ENCODE results near the gene ARSK.

Gene ARSK, protein sequence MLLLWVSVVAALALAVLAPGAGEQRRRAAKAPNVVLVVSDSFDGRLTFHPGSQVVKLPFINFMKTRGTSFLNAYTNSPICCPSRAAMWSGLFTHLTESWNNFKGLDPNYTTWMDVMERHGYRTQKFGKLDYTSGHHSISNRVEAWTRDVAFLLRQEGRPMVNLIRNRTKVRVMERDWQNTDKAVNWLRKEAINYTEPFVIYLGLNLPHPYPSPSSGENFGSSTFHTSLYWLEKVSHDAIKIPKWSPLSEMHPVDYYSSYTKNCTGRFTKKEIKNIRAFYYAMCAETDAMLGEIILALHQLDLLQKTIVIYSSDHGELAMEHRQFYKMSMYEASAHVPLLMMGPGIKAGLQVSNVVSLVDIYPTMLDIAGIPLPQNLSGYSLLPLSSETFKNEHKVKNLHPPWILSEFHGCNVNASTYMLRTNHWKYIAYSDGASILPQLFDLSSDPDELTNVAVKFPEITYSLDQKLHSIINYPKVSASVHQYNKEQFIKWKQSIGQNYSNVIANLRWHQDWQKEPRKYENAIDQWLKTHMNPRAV

DNA sequence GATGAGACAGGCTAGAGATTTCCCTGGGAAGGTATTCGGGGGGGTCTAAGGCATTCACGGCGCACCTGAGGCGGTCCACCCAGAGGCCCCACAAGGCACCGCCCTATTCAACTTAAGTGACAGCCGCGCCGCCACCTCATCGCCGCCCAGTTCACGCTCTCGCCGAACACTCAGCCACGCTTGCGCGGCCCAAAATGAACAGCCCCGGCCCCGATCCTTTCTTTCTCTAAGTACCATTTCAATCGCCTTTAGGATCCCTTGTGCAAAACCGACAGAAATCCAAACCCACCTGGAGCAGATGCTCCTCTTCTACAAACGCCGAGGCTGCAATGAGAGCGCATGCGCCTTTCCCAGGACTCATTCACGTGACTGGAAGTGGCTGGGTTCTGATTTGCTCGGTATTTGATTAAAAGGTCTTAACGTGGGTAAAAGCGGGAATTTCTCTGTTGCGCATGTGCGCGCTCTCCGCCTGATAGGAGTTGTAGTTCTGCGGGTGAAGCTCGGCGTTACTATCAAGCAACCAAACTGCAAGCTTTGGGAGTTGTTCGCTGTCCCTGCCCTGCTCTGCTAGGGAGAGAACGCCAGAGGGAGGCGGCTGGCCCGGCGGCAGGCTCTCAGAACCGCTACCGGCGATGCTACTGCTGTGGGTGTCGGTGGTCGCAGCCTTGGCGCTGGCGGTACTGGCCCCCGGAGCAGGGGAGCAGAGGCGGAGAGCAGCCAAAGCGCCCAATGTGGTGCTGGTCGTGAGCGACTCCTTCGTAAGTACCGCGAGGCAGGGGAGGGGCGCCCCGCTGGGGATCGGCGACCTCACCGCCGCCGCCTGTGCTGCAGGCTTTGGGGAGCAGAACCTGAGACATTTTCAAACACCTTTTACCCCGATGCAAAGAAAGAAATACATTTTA is at the start of gene ARSK, which contains the start of gene SKIC3:
Gene ARSK, plus strand, starts transcription at position 455 of the 902 bp plus-strand sequence. Its CDS starts 178 bp downstream, at position 633.
Gene SKIC3, minus strand, starts transcription at position 331 of the 902 bp plus-strand sequence. CDS start 7,827 bp downstream, outside the sequence.
- DNase-seq: peak; percentile 46

DNA sequence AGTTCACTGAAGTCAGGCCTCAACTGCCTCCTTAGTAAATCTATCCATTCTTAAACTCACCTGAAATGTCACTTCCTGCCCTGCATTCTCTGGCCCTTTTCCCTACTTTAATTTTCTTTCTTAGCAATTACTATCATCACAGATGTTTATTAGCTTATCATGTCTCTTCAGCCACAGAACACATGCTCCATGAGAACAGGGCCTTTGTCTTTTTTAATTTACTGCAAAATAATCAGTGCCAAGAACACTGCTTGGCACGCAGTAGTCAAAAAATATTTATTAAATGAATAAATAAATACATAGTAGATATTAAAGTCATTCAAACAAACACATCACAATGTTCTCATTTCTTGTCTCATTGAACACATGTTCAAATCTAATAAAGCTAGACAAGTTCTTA is 46.4 kb upstream of the ARSK start:
- DNase-seq: no peak

DNA sequence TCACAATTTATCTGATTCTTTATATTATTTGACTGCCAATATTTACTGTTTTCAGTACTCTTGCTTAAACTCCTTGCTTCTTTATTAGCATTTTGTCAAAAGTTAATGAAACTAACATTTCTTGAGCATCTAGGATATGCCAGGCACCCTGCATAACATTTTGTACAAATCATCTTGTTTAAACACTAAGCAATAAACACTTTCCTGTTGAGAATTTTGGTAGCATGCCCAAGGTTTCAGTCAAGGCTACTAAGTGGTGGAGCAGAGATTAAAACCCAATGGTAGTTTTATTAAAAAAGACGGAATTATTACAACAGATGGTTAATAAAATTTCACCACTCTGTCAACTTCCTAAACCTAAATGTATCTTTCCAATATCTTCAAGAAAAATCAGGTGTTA is 43.3 kb upstream of the ARSK start:
- DNase-seq: no peak

DNA sequence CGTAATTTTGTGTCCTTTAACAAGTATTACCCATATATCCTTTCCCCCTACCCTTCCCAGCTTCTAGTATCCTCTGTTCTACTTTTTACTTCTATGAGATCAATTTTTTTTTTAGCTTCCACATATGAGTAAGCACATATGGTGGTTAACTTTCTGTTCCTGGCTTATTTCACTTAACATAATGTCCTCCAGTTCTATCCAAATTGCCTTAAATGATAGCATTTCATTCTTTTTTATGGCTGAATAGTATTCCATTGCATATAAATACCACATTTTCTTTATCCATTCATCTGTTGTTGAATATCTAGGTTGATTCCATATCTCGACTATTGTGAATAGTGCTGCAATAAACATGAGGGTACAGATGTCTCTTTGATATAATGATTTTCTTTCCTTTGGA is 36.5 kb upstream of the ARSK start:
- no peak for DNase-seq

DNA sequence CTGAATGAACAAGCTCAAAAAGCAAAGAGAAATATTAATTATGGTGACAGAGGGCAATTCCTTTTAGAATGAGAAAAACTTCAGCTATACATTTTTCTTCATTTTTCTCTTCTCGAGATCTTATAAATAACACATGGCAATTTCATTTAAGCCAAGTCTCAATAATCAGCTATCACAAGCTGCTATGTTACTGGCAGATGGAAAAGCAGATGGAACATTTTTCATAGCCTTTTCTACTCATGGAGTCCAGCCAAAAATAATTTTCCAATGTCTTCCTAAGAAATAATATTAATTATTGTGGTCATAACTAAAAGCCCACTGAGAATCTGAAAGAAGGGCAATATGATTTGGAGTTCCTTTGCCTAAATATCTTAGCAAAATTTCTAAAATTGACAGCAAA is 35.8 kb upstream of the ARSK start:
- DNase-seq: no peak

DNA sequence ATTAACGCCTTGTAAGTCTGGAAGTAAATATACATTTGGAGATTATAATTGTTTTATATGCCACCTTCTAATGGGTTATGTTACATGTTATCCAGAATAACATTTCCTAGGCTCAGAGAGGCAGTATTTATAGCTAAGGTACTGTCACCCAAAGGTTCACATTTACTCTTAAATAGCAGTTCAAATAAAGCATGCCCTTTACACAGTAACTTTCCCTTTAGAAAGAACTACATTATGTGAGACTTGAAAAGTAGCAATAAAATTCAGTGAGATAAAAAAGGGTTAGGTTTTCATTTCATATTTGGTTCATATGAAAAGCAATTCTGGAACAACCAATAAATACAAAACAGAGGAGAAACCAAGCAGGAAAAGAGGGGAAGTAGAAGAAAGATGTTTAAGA is 35.2 kb upstream of the ARSK start:
- DNase-seq: no peak

DNA sequence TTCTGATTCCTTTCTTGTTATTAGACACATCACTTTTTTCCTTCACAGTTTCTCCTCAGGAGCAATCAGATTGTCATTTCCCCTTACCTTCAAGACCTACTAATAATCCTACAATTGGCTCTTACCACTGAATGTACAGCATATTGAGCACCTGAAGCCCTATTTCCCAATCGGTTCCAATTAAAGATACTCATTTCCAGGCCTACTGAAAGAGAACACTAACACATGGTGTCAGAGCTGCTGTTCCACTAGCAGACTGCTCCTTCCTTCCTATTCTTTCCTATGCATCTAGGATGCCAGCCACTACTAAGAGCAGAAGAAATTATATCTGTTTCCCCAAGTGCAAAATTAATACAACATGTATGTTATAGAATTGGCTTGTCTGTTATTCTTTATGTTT is 34.7 kb upstream of the ARSK start:
- no peak for DNase-seq

DNA sequence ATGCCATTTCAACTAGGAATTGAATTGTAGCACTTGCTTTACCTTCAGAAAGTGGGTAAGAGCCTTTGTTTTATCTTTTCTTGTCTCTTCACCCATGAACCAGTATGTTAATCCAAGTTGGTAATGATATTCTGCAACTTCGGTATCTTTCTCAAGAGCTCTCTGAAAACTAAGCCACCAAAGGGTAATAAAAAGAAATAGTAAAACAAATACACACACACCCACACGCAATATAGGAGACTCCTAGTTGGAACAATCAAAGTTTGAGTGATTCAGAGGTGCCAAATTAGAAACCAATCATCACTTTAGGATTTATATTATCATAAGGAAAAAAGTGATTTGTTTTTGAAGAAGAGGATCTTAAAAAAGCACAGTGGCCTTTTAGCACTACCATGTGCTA is 30.5 kb upstream of the ARSK start:
- no peak for DNase-seq

DNA sequence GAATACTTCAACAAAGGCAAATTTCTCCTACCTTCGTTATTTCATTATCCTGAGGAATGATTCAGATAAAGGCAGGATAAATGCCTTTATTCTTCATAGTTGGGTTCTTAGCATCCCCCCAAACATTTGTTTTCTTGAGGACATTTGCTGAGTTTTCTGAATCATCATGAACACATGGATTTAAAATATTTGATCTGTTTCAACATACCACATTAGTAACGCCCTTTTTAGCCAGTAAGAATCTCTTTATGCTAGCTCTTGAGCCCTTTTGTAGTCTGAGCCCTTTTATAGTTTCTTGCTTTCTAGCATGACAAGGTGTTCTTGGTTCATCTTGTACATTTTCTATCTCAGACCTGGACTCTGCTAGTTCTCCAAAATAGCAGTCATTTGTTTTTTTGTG is 28.0 kb upstream of the ARSK start:
- no peak for DNase-seq

DNA sequence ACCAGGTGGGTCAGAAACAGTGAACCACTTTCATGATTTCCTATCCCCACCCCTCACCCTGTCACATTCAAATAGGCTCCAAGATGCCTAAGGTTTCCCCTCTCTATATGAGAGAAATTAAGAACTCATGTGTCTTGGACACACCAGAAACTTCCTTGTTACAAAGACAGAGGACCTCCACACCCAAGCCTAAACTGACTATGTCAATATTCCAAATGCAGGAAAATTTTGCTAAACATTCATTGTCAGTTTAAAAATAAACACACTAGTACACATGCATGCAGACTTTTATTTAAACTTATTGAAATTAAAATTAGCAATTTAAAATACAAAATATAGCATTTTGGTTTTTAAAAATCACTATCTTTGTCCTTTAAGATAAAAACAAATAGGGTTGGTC is 26.3 kb upstream of the ARSK start:
- DNase-seq: no peak

DNA sequence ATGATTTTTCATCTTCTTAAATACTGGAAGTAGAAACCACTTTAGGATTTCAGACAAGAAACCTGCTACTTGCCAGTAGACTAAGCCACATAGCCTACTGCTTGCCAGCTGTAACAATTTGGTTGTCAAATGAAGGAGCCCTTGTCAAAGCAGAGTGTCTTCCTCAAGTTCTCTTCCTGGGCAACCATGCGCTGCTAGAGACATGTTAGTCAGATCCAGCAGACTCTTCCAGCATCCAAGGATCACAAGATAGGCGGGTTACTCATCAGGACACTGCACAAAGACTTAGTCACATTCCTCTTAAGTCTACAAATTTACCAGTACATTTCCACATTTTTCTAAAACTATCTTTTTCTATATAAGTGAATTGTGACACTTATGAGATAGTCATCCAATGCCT is 24.5 kb upstream of the ARSK start:
- no peak for DNase-seq

DNA sequence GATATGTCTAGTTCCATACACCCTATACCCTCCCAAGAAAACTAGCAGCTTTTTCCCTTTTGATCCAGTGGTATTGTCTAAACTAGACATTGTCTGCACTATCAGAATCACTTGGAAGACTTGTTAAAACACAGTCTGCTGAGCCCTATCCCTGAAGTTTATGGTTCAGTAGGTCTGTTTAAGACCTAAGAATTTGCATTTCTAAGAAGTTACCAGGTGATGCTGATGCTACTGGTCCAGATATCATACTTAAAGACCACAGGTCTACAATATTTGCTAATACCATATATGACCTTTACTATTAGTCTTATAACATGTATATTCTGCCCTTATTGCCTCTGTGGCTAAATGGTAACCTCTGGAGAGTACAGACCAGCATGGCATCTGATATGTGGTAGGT is 23.4 kb upstream of the ARSK start:
- DNase-seq: no peak

DNA sequence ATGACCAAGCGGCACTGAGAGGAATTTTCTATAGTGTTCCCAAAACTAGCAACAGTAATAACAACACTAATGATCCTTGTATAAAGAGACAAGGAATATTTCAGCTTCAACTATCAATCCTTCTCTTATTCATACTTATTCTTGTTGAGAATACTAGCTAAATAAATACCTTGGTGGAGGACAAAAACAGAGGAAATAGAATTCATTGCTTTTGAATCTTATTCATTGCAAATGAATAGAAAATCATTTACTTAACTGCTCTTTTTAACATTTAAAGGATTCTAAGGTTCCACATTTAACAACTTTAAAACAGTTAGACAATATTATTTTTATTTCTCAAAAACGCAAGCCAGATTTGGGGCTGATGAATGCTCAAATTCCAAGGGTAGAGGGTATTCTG is 22.5 kb upstream of the ARSK start:
- DNase-seq: no peak

DNA sequence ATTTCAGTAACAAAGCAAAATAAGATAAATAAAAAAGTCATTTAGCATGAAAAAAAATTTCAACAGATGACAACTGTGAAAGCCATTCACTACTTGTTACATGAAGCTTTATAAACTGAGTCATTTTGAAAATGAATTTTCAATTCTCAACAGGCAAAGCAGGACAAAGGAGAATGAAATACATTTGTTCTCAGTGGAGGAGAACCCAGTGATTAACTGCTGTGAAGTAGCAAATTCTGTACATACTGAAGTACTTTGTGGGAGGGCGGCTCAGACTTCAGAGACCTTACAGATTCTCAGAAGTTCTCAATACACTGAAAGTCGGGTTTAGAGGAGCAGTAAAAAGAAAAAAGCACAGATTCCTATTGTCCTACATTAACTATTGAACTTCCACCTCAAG is 21.8 kb upstream of the ARSK start:
- DNase-seq: no peak

DNA sequence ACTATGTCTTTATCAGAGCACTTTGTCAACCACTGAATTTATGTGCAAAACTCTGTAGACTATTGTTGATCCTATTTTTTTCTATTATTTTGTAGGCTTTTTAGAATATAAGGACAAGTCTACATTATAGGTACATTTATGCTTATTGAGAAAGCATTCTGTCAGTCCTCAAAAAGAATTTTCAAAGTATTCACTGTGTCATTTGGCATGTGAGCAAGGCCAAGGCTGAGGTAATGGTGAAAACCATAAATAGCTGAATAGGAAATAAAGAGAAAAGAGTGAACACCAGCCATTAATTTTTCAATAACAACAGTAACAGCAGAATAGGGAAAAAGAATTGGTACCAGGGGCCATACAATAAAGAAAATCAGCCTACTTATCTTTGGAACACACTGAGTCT is 21.1 kb upstream of the ARSK start:
- DNase-seq: no peak

DNA sequence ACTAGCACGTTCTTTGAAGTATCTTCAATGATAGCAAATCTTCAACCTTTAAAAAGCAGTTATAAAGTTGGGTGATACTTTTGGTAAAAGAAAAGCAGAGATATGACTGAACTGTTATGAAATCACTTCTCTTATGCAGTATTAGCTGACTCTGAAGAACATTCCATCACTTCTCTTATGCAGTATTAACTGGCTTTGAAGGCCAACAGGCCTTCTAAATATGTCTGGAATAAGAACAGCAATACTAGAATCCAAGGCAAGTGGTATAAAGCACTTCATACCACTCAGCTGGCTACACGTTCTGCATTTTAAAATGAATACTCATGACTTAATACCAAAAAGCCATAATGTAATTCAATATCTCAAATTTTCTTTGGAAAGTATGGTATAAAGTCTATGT is 17.4 kb upstream of the ARSK start:
- no peak for DNase-seq

DNA sequence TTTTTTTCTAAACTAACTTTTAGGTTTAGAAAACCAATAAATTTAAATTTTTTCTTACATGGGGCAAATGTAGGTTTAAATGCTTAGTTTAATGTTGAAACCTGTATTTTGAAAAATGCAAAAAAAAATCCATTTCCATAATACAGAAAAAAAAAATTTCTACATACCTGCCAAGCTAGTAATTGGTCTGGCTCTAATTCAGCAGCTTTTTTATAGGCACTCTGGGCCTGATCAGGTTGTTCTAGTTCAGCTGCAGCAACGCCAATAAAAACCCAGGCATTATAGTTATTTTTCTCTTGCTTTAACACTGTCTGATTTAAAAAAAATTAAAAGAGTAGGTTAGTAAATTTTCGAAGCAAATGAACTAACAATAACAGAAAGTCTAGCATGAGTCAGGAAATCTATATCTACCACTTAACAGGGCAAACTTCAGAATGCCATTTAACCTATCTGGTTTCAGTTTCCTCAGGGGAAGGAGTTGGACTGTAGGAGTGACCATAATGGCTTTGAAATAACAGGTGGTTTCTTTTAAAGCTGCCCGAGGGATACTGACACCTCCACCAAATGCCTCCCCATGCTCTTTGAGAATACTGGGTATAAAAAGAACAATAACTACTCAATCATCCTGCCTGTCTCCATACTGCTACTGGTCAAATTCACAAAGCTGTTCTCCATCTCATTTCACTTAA is 11.7 kb upstream of the ARSK start:
- DNase-seq: no peak

DNA sequence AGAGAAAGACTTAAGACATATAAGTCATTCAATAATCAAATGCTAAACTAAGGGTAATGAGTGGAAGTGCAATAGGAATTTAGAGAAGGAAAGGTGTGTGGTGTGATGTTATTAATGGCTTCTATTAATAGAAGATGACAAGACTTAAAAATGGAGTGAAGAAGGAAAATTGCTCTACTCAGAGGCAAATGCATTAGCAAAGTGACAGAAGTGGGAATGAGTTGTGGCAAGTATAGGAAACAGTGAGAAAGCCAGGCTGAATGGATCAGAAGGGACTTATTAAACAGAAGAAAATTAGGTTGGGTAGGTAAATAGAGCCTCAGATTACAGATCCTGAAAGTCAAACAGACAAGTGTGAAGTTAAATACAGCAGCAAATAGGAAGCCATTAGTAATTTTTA is 5.9 kb upstream of the ARSK start:
- no peak for DNase-seq

DNA sequence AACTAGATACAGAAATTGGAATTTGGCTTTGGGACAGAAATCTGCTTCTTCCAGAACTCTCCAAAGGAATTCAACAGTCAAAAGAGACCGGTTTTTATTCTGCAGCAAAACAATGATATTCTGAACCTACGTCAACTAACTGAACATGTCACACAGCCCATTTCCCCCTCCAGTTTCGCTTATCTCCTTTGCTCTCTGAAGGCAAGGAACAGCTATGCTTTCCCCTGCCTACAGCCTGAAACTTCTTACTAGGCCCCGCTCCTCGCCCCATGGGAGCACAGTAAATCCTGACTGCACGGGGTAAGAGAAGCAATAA is 612 bp upstream of the ARSK start:
- no peak for DNase-seq

DNA sequence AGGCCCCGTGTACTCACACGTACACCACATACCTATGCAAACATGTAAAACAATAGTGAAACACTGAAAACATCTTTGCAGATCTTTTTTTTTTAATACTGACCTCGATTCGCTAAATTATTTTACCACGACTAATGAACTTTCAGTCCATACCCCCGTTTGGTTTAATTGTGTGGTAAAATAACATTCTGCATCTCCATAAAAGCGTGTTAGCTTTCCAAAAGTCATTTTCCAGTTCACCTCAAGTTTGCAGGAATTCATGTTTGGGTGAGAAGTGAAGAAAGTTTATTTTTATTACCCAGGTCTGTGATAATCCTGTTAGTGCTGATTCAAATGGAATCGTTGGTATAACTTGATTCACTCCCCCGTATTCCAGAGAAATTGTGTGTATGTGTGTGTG is 652 bp downstream of the ARSK start:
- no peak for DNase-seq

DNA sequence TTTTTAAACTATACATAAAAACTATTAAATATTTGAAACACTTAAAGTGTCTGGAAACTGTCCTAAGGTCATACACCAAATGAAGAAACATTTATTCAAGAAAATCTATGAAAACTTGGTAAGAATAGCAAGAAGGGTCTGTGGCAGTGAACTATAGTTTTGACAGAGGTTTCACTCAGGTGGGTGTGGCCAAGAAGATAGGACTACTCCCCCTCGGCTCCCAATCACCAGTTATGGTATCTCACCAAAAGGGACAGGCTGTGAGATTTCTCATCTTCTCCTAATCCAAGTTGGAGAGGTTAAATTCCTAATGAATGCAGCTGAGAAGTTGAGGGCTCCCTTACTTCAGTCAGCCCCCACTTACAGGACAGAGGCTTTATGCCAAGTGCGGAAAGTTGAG is 2.9 kb downstream of the ARSK start:
- no peak for DNase-seq

DNA sequence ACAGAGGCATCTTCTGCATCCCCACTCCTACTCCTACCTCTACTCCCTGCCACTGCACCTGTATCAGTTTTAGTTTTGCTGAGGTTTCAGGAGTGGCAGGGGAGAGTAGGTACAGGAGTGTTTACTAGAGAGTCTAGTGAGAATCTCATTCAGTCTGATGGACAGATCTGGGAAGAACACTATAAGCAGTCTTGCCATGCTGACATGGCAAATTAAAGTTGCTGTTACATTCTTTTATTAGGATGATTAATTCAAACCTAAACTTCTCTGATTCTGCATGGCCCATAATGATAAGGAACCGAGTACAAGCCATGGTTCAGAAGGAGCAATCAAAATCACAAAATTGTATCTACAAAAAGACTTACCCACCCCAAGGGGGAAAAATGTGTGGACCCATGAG is 7.4 kb downstream of the ARSK start:
- DNase-seq: no peak

DNA sequence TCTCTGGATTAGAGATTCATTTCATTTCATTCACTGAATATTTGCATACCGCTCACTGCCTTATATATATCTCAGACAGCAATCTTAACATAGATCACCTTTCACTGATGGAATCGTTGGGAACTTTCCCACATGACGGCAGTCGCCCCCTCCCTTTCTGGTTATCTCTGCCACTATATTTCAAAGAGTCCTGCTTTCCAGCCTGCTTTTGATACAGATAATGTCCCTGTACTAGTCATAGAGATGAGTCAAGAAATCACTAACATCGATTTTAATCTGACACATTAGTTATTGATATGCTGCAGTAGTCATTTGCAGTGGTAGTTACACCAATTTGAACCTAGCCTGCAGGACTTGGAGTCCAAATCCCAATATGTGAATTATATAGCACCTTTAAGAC is 8.5 kb downstream of the ARSK start:
- DNase-seq: no peak

All from 8988T (cell line).